ENCODE data around the gene REPIN1. TPM values are rescaled to one million over a fixed set of nuclear protein-coding genes. Genes with fewer than 3 reads are reported as not detected.

The REPIN1 gene
- total RNA-seq, 1 experiment from 2014 or later = 106 TPM

GRCh38 chr7:150417863-150418262, 49.2 kb downstream of the REPIN1 start:
- Histone ChIP-seq H3K4me1 (ENCODE audit: insufficient read depth, low read length) (no peaks in the 10 kb centered on the region; the same call in 1 of the 2 replicates), H3K4ac (ENCODE audit: low read depth, low read length) (no peak overlapping the region), H2BK120ac (ENCODE audit: low read depth, low read length, poor library complexity, severe bottlenecking) (no peak overlapping the region), H3K9me3 (ENCODE audit: control insufficient read depth, low read depth, low read length) (no peaks in the 10 kb centered on the region), H3K27me3 (ENCODE audit: insufficient read depth, low read length) (no peaks in the 10 kb centered on the region), H2BK5ac (ENCODE audit: insufficient read length, low read length) (no peak overlapping the region), H4K91ac (ENCODE audit: insufficient read length, low read depth, low read length) (no peak overlapping the region), H2BK15ac (ENCODE audit: low read depth, low read length) (no peak overlapping the region), H4K8ac (replicated peaks; ENCODE audit: insufficient read length, low read depth, low read length) (no peak overlapping the region), H3K9ac (ENCODE audit: extremely low read depth, insufficient read length, low read length) (no peak overlapping the region), H2AFZ (ENCODE audit: low read length) (no peak overlapping the region), H3K14ac (ENCODE audit: insufficient read depth, low read length) (no peak overlapping the region), H2BK20ac (ENCODE audit: low read depth, low read length, poor library complexity, severe bottlenecking) (no peak overlapping the region), H4K20me1 (ENCODE audit: control insufficient read depth, insufficient read depth, insufficient read length) (no peaks in the 10 kb centered on the region), H4K5ac (ENCODE audit: insufficient read length, low read depth, low read length) (no peak overlapping the region), H3K79me1 (ENCODE audit: insufficient read depth, low read depth, low read length, poor library complexity, severe bottlenecking) (no peaks in the 10 kb centered on the region), H3K27ac (ENCODE audit: insufficient read length, low read depth, low read length) (no peak overlapping the region), H3K79me2 (ENCODE audit: insufficient read depth, low read length) (no peaks in the 10 kb centered on the region), H3K18ac (ENCODE audit: insufficient read length, low read depth, low read length) (no peak overlapping the region), H2AK5ac (ENCODE audit: insufficient read length, low read length) (no peak overlapping the region), H3K23ac (ENCODE audit: insufficient read length, low read depth, low read length) (no peak overlapping the region), H3K4me2 (ENCODE audit: insufficient read depth, insufficient read length, low read length) (no peak overlapping the region), H3T11ph (ENCODE audit: low read length) (no peak overlapping the region), H3K23me2 (ENCODE audit: insufficient read length, low read depth, low read length, poor library complexity, severe bottlenecking) (no peaks in the 10 kb centered on the region), H3K56ac (ENCODE audit: insufficient read length, low read depth, low read length) (no peak overlapping the region), H2BK12ac (ENCODE audit: insufficient read length, low read depth, low read length) (no peak overlapping the region)
- Mint-ChIP-seq H3K27ac (no peak overlapping the region), H3K27me3 (ENCODE audit: low read depth) (peaks cover 14% of the 10 kb centered on the region), H3K9me3 (no peaks in the 10 kb centered on the region; a peak in 2 of 5 replicates), H3K4me3 (no peak overlapping the region), H3K4me1 (peaks cover 21 to 27% of the 10 kb centered on the region in 2 experiments), H3K36me3 (ENCODE audit: insufficient read depth in 1 of 3, low read depth in 3 of 3) (peaks cover 0 to 3% (median 2%) of the 10 kb centered on the region in 3 experiments; a peak in 5 of 7 replicates)
- no CpG with 5 or more reads among the region's 6 CpGs for WGBS (ENCODE audit: extremely low coverage, insufficient read length, low lambda C conversion rate)
- peak; percentile 46; the same call in 2 of the 3 replicates for TF ChIP-seq CTCF (conservative IDR thresholded peaks at IDR 0.05)
- no peak for DNase-seq

Measured in H9 (cell line).